ENCODE measurements around the gene TMEM117.
A peak's percentile ranks its signal among the peaks of the same experiment; 100 is the strongest.

Gene TMEM117

GRCh38 chr12:43887397-43887796 is 51.5 kb downstream of the TMEM117 start:
- no peak for DNase-seq

- no peak for DNase-seq
These were observed 56.1 kb downstream of the TMEM117 start for GRCh38 chr12:43891856-43892574.

- peak; percentile 9 for DNase-seq
These were observed 57.8 kb downstream of the TMEM117 start for GRCh38 chr12:43893670-43894069.

- DNase-seq = no peak
These were observed 59.8 kb downstream of the TMEM117 start for GRCh38 chr12:43895580-43896206.

- no peak for DNase-seq
These were observed 60.6 kb downstream of the TMEM117 start for GRCh38 chr12:43896496-43896895.

GRCh38 chr12:43898474-43898873 is 62.6 kb downstream of the TMEM117 start:
- no peak for DNase-seq

- DNase-seq = no peak
These were observed 63.7 kb downstream of the TMEM117 start for GRCh38 chr12:43899574-43899973.

- no peak for DNase-seq
These were observed 67.8 kb downstream of the TMEM117 start for GRCh38 chr12:43903686-43904085.

GRCh38 chr12:43912859-43913258 is 77.0 kb downstream of the TMEM117 start:
- DNase-seq = peak; percentile 27

GRCh38 chr12:43914391-43914790 is 78.5 kb downstream of the TMEM117 start:
- no peak for DNase-seq

GRCh38 chr12:43914923-43915468 is 79.1 kb downstream of the TMEM117 start:
- DNase-seq = no peak

- no peak for DNase-seq
These were observed 82.0 kb downstream of the TMEM117 start for GRCh38 chr12:43917896-43918295.

- peak; percentile 71 for DNase-seq
These were observed 85.9 kb downstream of the TMEM117 start for GRCh38 chr12:43921666-43922337.

- DNase-seq = no peak
These were observed 94.2 kb downstream of the TMEM117 start for GRCh38 chr12:43930032-43930431.

GRCh38 chr12:43931187-43931586 is 95.3 kb downstream of the TMEM117 start:
- DNase-seq = no peak

- DNase-seq = no peak
These were observed 99.7 kb downstream of the TMEM117 start for GRCh38 chr12:43935581-43935980.

GRCh38 chr12:43937947-43938346 is 102.1 kb downstream of the TMEM117 start:
- DNase-seq = peak; percentile 29

GRCh38 chr12:43942379-43942778 is 106.5 kb downstream of the TMEM117 start:
- DNase-seq = peak; percentile 27

GRCh38 chr12:43945983-43946382 is 110.1 kb downstream of the TMEM117 start:
- DNase-seq = no peak

GRCh38 chr12:43951286-43951685 is 115.4 kb downstream of the TMEM117 start:
- DNase-seq = no peak

GRCh38 chr12:43957732-43958372 is 122.0 kb downstream of the TMEM117 start:
- peak; percentile 75 for DNase-seq

GRCh38 chr12:43964033-43964432 is 128.2 kb downstream of the TMEM117 start:
- no peak for DNase-seq

- DNase-seq = no peak
These were observed 129.1 kb downstream of the TMEM117 start for GRCh38 chr12:43964961-43965360.
